HFFc6 (cell line): ENCODE measurements around the gene LY9. TPM values are rescaled to one million over a fixed set of nuclear protein-coding genes. Genes with fewer than 3 reads are reported as not detected.

Experiments
- DNase-seq: peaks from one replicate; pipeline ENCODE4 v3.0.0-alpha.2; 2018
- H3K27ac Mint-ChIP-seq: 2 replicates; pipeline ENCODE4 v1.8.0; 2020; ENCODE audit warnings: mild to moderate bottlenecking, mixed read lengths
- H3K27me3 Mint-ChIP-seq: 2 replicates; pipeline ENCODE4 v1.8.0; 2021; ENCODE audit warnings: mild to moderate bottlenecking, moderate library complexity, mixed read lengths; ENCODE audit not compliant: insufficient read depth
- H3K36me3 Mint-ChIP-seq: 2 replicates; pipeline ENCODE4 v1.8.0; 2021; ENCODE audit warnings: low read depth, mixed read lengths
- H3K4me1 Mint-ChIP-seq: 2 replicates; pipeline ENCODE4 v1.8.0; 2020; ENCODE audit warnings: low read depth, mixed read lengths
- H3K4me3 Mint-ChIP-seq: 2 replicates; pipeline ENCODE4 v1.8.0; 2020; ENCODE audit warnings: mild to moderate bottlenecking, moderate library complexity, mixed read lengths
- H3K9me3 Mint-ChIP-seq: 2 replicates; pipeline ENCODE4 v1.8.0; 2020; ENCODE audit warnings: mild to moderate bottlenecking, mixed read lengths
- total RNA-seq, 6 experiments: library from RNA; stranded (reverse); fragmentation: NEBNext Ultra II Directional; extraction: Animal tissue kit (Norgen Biotek cat#: 25700); gene quantifications; 2 replicates in 1 of 6; 3 replicates in 5 of 6; pipeline ENCODE4 v1.2.3, GENCODE V29; 2021
- TF ChIP-seq, protein P1 (sequence below): fragments of 200-600 bp; sonication (generic); IDR thresholded peaks from 2 replicates; pipeline ENCODE4 v1.5.0; 2021; ENCODE audit warnings: antibody characterized with exemption, mild to moderate bottlenecking

The LY9 gene
- total RNA-seq, 6 experiments from 2014 or later: not detected

DNA sequence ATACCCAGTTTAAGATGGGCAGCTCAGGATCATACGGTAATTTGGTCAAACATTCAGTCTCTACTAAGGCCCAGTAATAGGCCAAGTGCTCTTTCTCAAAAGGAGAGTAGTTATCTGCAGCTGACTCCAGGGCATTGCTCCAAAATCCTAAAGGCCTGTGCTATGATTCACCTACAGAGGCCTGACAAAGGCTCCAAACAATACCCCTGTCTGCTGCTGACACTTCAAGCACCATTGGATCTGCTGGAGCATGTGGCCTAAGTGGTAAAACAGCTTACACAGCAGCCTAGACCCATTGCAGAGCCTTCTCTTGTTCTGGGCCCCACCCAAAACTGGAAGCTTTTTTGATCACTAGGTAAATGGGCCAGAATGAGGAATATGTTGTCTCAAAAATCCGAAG lies 34.1 kb upstream of the LY9 start:
- Mint-ChIP-seq H3K4me1 (no peaks in the 10 kb centered on the region; the same call in 1 of the 2 replicates), H3K4me3 (no peak overlapping the region), H3K9me3 (no peaks in the 10 kb centered on the region), H3K27ac (no peak overlapping the region), H3K27me3 (peaks cover 2% of the 10 kb centered on the region), H3K36me3 (no peaks in the 10 kb centered on the region)
- TF ChIP-seq, protein P1, sequence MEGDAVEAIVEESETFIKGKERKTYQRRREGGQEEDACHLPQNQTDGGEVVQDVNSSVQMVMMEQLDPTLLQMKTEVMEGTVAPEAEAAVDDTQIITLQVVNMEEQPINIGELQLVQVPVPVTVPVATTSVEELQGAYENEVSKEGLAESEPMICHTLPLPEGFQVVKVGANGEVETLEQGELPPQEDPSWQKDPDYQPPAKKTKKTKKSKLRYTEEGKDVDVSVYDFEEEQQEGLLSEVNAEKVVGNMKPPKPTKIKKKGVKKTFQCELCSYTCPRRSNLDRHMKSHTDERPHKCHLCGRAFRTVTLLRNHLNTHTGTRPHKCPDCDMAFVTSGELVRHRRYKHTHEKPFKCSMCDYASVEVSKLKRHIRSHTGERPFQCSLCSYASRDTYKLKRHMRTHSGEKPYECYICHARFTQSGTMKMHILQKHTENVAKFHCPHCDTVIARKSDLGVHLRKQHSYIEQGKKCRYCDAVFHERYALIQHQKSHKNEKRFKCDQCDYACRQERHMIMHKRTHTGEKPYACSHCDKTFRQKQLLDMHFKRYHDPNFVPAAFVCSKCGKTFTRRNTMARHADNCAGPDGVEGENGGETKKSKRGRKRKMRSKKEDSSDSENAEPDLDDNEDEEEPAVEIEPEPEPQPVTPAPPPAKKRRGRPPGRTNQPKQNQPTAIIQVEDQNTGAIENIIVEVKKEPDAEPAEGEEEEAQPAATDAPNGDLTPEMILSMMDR: no peak
- no peak for DNase-seq

GRCh38 chr1:160763993-160764392 lies 32.0 kb upstream of the LY9 start:
- no peak for DNase-seq
- H3K4me1 Mint-ChIP-seq: peaks cover 9% of the 10 kb centered on the region; the same call in 1 of the 2 replicates
- H3K27ac Mint-ChIP-seq: no peak overlapping the region
- no peak overlapping the region for H3K4me3 Mint-ChIP-seq
- H3K36me3 Mint-ChIP-seq: no peaks in the 10 kb centered on the region
- TF ChIP-seq, protein P1: no peak
- peaks cover 2% of the 10 kb centered on the region for H3K27me3 Mint-ChIP-seq
- no peaks in the 10 kb centered on the region for H3K9me3 Mint-ChIP-seq

DNA sequence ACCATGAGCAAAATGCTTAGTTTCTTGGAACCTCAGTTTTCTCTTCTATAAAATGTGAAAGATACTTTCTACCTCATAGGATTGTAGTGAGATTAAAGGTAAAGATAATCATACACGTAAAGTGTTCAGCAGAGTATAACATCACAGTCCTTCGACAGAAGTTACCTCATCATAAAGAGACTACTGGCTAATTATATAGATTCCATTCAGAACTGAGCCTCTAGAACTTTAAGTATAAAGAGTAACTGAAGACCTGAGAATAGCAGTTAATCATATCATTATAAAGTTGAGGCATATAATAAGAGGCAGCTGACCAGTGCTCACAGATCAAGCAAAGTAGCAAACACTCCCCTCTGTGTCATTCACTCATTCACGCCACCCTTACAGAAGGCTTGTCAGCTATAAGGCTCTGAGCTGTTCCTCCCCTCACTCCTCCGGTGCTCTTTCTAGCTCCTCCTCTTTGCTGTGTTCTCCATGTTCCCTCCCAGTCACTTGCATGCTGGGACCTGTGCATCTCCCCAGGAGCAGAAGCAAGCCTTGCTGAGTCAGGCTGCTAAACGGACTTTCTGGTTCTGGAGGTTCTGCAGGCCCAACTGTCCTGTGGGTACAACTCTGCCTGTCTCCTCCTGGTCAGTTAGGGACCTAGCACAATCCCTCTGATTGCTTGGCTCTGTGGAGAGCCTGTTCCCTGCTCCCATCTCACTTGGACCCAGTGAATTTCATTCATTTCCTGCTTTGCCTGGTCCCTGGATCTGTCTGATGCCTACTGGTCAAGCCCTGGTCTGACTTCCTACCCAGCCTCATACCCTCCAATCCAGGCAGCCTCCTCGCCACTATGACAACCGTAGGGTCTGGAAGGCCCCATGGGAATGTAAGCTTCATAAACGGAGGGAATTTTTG lies 28.3 kb upstream of the LY9 start:
- Mint-ChIP-seq H3K27me3 (peaks cover 2% of the 10 kb centered on the region), H3K4me3 (peak overlapping the region; percentile 73), H3K27ac (peak overlapping the region; percentile 64), H3K36me3 (no peaks in the 10 kb centered on the region), H3K4me1 (peaks cover 9% of the 10 kb centered on the region; the same call in 1 of the 2 replicates), H3K9me3 (no peaks in the 10 kb centered on the region)
- TF ChIP-seq, protein P1: no peak
- peak; percentile 9 for DNase-seq

DNA sequence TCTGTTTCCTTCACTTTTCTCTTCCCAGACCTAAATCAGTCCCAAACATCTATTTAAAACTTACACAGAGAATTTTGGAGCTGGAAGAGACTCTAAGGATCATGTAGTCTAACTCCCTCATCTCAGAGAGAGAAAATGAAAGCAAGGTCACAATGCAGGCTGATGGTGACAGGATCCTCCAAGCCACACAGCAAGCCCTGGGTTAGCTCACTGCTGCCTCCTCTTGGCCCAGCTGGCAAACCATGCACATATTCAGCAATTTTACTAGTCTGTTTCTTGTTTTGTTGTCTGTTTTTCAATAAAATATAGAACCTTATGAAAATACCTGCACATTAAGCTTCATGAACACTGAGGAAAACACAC lies 27.7 kb upstream of the LY9 start:
- peak overlapping the region; percentile 73 for H3K4me3 Mint-ChIP-seq
- H3K27ac Mint-ChIP-seq: peak overlapping the region; percentile 64
- no peaks in the 10 kb centered on the region for H3K9me3 Mint-ChIP-seq
- no peaks in the 10 kb centered on the region for H3K36me3 Mint-ChIP-seq
- TF ChIP-seq, protein P1: peak; percentile 71
- DNase-seq: peak; percentile 29
- peaks cover 9% of the 10 kb centered on the region; the same call in 1 of the 2 replicates for H3K4me1 Mint-ChIP-seq
- H3K27me3 Mint-ChIP-seq: peaks cover 6% of the 10 kb centered on the region

- DNase-seq: no peak
- Mint-ChIP-seq H3K27ac (no peak overlapping the region), H3K4me1 (peaks cover 9% of the 10 kb centered on the region; the same call in 1 of the 2 replicates), H3K36me3 (no peaks in the 10 kb centered on the region), H3K9me3 (no peaks in the 10 kb centered on the region), H3K27me3 (peaks cover 6% of the 10 kb centered on the region), H3K4me3 (no peak overlapping the region)
- TF ChIP-seq, protein P1: no peak
Measured at GRCh38 chr1:160772331-160772730, 23.6 kb upstream of the LY9 start.
